Neuronal stem cell (in vitro differentiated cells): ENCODE measurements around the gene GATAD2A.

Source experiments
- DNase-seq: peaks from one replicate; pipeline ENCODE4 v3.0.0-alpha.2; 2013; ENCODE audit warnings: low spot score
- H2AFZ ChIP-seq: one replicate; pipeline ENCODE4 v1.6.1; 2013; ENCODE audit warnings: mild to moderate bottlenecking, low read length, inconsistent platforms
- H2AK5ac ChIP-seq: 2 replicates; pipeline ENCODE4 v1.6.1; 2013; ENCODE audit warnings: low read depth, mild to moderate bottlenecking, inconsistent platforms, low read length, moderate library complexity, mixed read lengths
- H2BK120ac ChIP-seq: 2 replicates; pipeline ENCODE4 v1.6.1; 2013; ENCODE audit warnings: low read depth, mild to moderate bottlenecking, inconsistent platforms, low read length, moderate library complexity, mixed read lengths
- H2BK12ac ChIP-seq: one replicate; pipeline ENCODE4 v1.6.1; 2013; ENCODE audit warnings: low read length, inconsistent platforms
- H2BK15ac ChIP-seq: 2 replicates; pipeline ENCODE4 v1.6.1; 2013; ENCODE audit warnings: mild to moderate bottlenecking, low read length, inconsistent platforms, mixed read lengths
- H2BK5ac ChIP-seq: one replicate; pipeline ENCODE4 v1.6.1; 2013; ENCODE audit warnings: inconsistent platforms, mild to moderate bottlenecking, low read length, moderate library complexity
- H3K14ac ChIP-seq: one replicate; pipeline ENCODE4 v1.6.1; 2013; ENCODE audit warnings: low read length, inconsistent platforms
- H3K18ac ChIP-seq: 2 replicates; pipeline ENCODE4 v1.6.1; 2013; ENCODE audit warnings: low read length, inconsistent platforms
- H3K23ac ChIP-seq: 2 replicates; pipeline ENCODE4 v1.6.1; 2013; ENCODE audit warnings: low read depth, mild to moderate bottlenecking, mixed read lengths, low read length, inconsistent platforms; ENCODE audit not compliant: poor library complexity
- H3K27ac ChIP-seq: replicated peaks from 3 replicates; pipeline ENCODE4 v1.5.1; 2013; ENCODE audit warnings: low read length, inconsistent platforms
- H3K27me3 ChIP-seq, 3 experiments: 2 replicates each; pipeline ENCODE4 v1.6.1; 2013; ENCODE audit warnings: low read length in 3 of 3, mild to moderate bottlenecking in 2 of 3, inconsistent platforms in 1 of 3, low read depth in 1 of 3, mixed read lengths in 1 of 3, moderate library complexity in 1 of 3; ENCODE audit not compliant: control insufficient read depth in 3 of 3, insufficient read depth in 3 of 3
- H3K36me3 ChIP-seq, 2 donors: replicated peaks in 1 of 2; 2 replicates each; pipeline ENCODE4 v1.6.1; 2013; ENCODE audit warnings: low read length in 2 of 2; ENCODE audit not compliant: control insufficient read depth in 2 of 2, insufficient read depth in 2 of 2
- H3K4ac ChIP-seq: 2 replicates; pipeline ENCODE4 v1.6.1; 2013; ENCODE audit warnings: inconsistent platforms, mild to moderate bottlenecking, low read length, moderate library complexity
- H3K4me1 ChIP-seq, 2 donors: 1 replicate in 1 of 2; 2 replicates in 1 of 2; pipeline ENCODE4 v1.6.1; 2013; ENCODE audit warnings: low read length in 2 of 2, low read depth in 1 of 2; ENCODE audit not compliant: control insufficient read depth in 2 of 2, insufficient read depth in 1 of 2
- H3K4me2 ChIP-seq: one replicate; pipeline ENCODE4 v1.6.1; 2013; ENCODE audit warnings: mild to moderate bottlenecking, low read length, inconsistent platforms; ENCODE audit not compliant: insufficient read depth, poor library complexity, severe bottlenecking
- H3K4me3 ChIP-seq, 2 donors: 2 replicates each; pipeline ENCODE4 v1.5.1; 2013; ENCODE audit warnings: low read length in 2 of 2, mild to moderate bottlenecking in 2 of 2, inconsistent platforms in 1 of 2, moderate library complexity in 1 of 2
- H3K79me1 ChIP-seq: one replicate; pipeline ENCODE4 v1.6.1; 2013; ENCODE audit warnings: low read depth, mild to moderate bottlenecking, inconsistent platforms, low read length, moderate library complexity
- H3K9ac ChIP-seq: one replicate; pipeline ENCODE4 v1.6.1; 2013; ENCODE audit warnings: mild to moderate bottlenecking, low read depth, low read length, inconsistent platforms; ENCODE audit not compliant: poor library complexity
- H3K9me3 ChIP-seq, 2 donors: replicated peaks in 1 of 2; 2 replicates each; pipeline versions ENCODE3 to v1.6.1; 2013; ENCODE audit warnings: low read length in 2 of 2, mild to moderate bottlenecking in 2 of 2, inconsistent platforms in 1 of 2, low read depth in 1 of 2, mixed read lengths in 1 of 2, moderate library complexity in 1 of 2; ENCODE audit not compliant: control insufficient read depth in 2 of 2, insufficient read depth in 1 of 2
- H4K8ac ChIP-seq: one replicate; pipeline ENCODE4 v1.6.1; 2013; ENCODE audit warnings: low read depth, mild to moderate bottlenecking, inconsistent platforms, low read length, moderate library complexity
- H4K91ac ChIP-seq: one replicate; pipeline ENCODE4 v1.6.1; 2013; ENCODE audit warnings: low read length, low read depth, mild to moderate bottlenecking, inconsistent platforms; ENCODE audit not compliant: poor library complexity
- WGBS, 2 donors: extraction: QIAGEN DNeasy Blood & Tissue Kit; methylation state at CpG; one replicate each; pipeline ENCODE4 v1.1.7; 2013; ENCODE audit warnings: missing lambda C conversion rate in 2 of 2, mixed read lengths in 1 of 2; ENCODE audit not compliant: insufficient read length in 2 of 2, insufficient replicate concordance in 1 of 2; ENCODE audit errors: extremely low coverage in 2 of 2; 5-methylcytosine and 5-hydroxymethylcytosine counted together

GATAD2A gene

DNA sequence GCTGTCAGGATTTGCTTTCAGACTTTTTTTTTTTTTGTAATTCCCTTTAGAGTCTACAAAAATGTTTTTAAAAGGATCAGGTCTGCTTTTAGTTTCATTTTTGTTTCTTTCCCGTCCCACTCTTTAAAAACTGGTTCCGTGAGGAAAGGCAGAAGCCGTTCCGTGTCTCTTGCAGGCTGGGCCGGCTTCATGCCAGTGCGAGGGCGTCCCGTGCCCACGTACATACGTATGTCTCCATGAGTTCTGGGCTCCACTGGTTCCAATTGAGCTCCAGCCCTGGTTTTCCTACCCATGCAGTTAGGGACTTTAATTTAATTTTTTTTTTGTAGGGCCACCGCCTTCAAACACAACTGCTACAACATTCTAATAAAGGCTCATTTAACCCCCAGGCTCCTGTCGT is 101.1 kb downstream of the GATAD2A start:
- Histone ChIP-seq H3K23ac (no peak overlapping the region), H3K4me2 (no peak overlapping the region), H3K9ac (no peak overlapping the region), H2BK5ac (no peak overlapping the region), H3K18ac (no peak overlapping the region), H2BK120ac (no peak overlapping the region), H3K4ac (no peak overlapping the region), H4K91ac (no peak overlapping the region), H3K14ac (no peak overlapping the region), H2BK15ac (no peak overlapping the region), H2AFZ (no peak overlapping the region), H3K27me3 (no peaks in the 10 kb centered on the region), H3K4me1 (peaks cover 0 to 2% of the 10 kb centered on the region in 2 donors), H3K9me3 (no peaks in the 10 kb centered on the region), H2BK12ac (no peak overlapping the region), H3K27ac (no peak overlapping the region), H3K79me1 (peaks cover 1% of the 10 kb centered on the region), H3K4me3 (no peak overlapping the region), H3K36me3 (peaks cover 43 to 74% of the 10 kb centered on the region in 2 donors), H4K8ac (no peak overlapping the region), H2AK5ac (no peak overlapping the region)
- no CpG with 5 or more reads among the region's 12 CpGs for WGBS, 2 donors
- no peak for DNase-seq

GRCh38 chr19:19507354-19507753 is 101.9 kb downstream of the GATAD2A start:
- Histone ChIP-seq H3K4me3 (no peak overlapping the region), H3K4me2 (no peak overlapping the region), H4K8ac (no peak overlapping the region), H3K4ac (no peak overlapping the region), H2AFZ (no peak overlapping the region), H3K36me3 (peaks cover 35 to 66% of the 10 kb centered on the region in 2 donors), H3K18ac (no peak overlapping the region), H3K9ac (peak overlapping the region; percentile 30), H4K91ac (no peak overlapping the region), H3K4me1 (peaks cover 0 to 2% of the 10 kb centered on the region in 2 donors), H2BK12ac (no peak overlapping the region), H2BK120ac (no peak overlapping the region), H3K14ac (no peak overlapping the region), H2BK15ac (no peak overlapping the region), H3K27ac (no peak overlapping the region), H3K79me1 (peaks cover 1% of the 10 kb centered on the region), H3K23ac (no peak overlapping the region), H2BK5ac (no peak overlapping the region), H3K9me3 (no peaks in the 10 kb centered on the region), H2AK5ac (no peak overlapping the region), H3K27me3 (no peaks in the 10 kb centered on the region)
- no peak for DNase-seq
- no CpG with 5 or more reads among the region's 8 CpGs for WGBS, 2 donors

DNA sequence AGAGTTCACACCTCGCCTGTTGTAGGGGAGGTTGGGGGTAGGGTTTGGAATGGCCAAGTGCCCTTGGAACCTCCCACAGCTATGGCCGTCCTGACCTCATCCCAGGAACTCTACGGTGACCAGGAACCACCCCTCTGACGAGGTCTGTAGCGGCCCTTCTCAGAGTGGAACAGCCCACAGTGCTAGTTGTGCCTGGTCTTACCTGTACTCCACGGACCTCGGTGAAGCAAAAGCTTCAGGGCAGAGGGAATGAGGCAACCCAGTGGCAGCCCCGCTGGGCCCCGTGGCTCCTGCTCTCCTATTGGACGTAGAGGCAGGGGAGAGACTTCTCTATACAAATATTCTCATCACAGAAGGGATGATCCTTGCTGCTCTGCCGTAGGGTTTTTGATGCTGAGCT is 102.7 kb downstream of the GATAD2A start:
- no CpG with 5 or more reads among the region's 11 CpGs for WGBS, 2 donors
- Histone ChIP-seq H4K8ac (no peak overlapping the region), H2AFZ (no peak overlapping the region)

GRCh38 chr19:19510432-19510831 is 105.0 kb downstream of the GATAD2A start:
- H3K9ac ChIP-seq, result no peak overlapping the region
- no peak overlapping the region for H2BK5ac ChIP-seq
- H2BK120ac ChIP-seq, result no peak overlapping the region
- H2AK5ac ChIP-seq, result no peak overlapping the region
- peak overlapping the region; percentile 28 for H3K18ac ChIP-seq
- H3K79me1 ChIP-seq, result peaks cover 5% of the 10 kb centered on the region
- no peak overlapping the region for H3K27ac ChIP-seq
- H3K23ac ChIP-seq, result no peak overlapping the region
- no peaks in the 10 kb centered on the region for H3K27me3 ChIP-seq
- no peak overlapping the region for H3K4ac ChIP-seq
- H3K4me1 ChIP-seq, result peaks cover 0 to 2% of the 10 kb centered on the region in 2 donors
- WGBS, 2 donors, result no CpG with 5 or more reads among the region's 6 CpGs
- peaks cover 5% of the 10 kb centered on the region in 2 donors for H3K9me3 ChIP-seq
- no peak overlapping the region for H3K14ac ChIP-seq
- no peak overlapping the region for H2BK12ac ChIP-seq
- no peak overlapping the region for H3K4me2 ChIP-seq
- no peak for DNase-seq
- H3K4me3 ChIP-seq, result no peak overlapping the region
- H4K8ac ChIP-seq, result no peak overlapping the region
- no peak overlapping the region for H2BK15ac ChIP-seq
- H2AFZ ChIP-seq, result no peak overlapping the region
- H3K36me3 ChIP-seq, result peaks cover 12 to 35% of the 10 kb centered on the region in 2 donors
- no peak overlapping the region for H4K91ac ChIP-seq

More for the DNA sequence above, 102.7 kb downstream of the GATAD2A start:
- Histone ChIP-seq H3K27ac (no peak overlapping the region), H3K9ac (no peak overlapping the region), H3K36me3 (peaks cover 29 to 57% of the 10 kb centered on the region in 2 donors), H3K4ac (no peak overlapping the region), H2AK5ac (no peak overlapping the region), H3K27me3 (no peaks in the 10 kb centered on the region), H3K4me3 (no peak overlapping the region), H4K91ac (no peak overlapping the region), H3K4me1 (peaks cover 0 to 2% of the 10 kb centered on the region in 2 donors), H3K14ac (no peak overlapping the region), H3K4me2 (no peak overlapping the region), H2BK120ac (no peak overlapping the region), H3K79me1 (peaks cover 1% of the 10 kb centered on the region), H3K23ac (no peak overlapping the region), H2BK15ac (no peak overlapping the region), H3K18ac (peak overlapping the region; percentile 27), H3K9me3 (no peaks in the 10 kb centered on the region), H2BK12ac (no peak overlapping the region), H2BK5ac (no peak overlapping the region)
- no peak for DNase-seq
